Urinary bladder (tissue), 4 donors: ENCODE measurements around the gene DRG2. TPM values are rescaled to one million over a fixed set of nuclear protein-coding genes. Genes with fewer than 3 reads are reported as not detected.

Experiments used
- DNase-seq: peaks from one replicate; pipeline ENCODE4 v3.0.0-alpha.2; 2015; ENCODE audit errors: extremely low spot score
- H3K27ac ChIP-seq: one replicate; pipeline ENCODE4 v1.5.1; 2013; ENCODE audit warnings: low read depth, mild to moderate bottlenecking, moderate library complexity
- H3K36me3 ChIP-seq: one replicate; pipeline ENCODE4 v1.6.1; 2013; ENCODE audit warnings: mild to moderate bottlenecking, moderate library complexity; ENCODE audit not compliant: insufficient read depth
- H3K4me1 ChIP-seq: one replicate; pipeline ENCODE4 v1.6.1; 2013; ENCODE audit warnings: mild to moderate bottlenecking, moderate library complexity; ENCODE audit not compliant: insufficient read depth
- H3K4me3 ChIP-seq: one replicate; pipeline ENCODE4 v1.5.1; 2013; ENCODE audit warnings: low read depth, low read length
- WGBS: extraction: QIAGEN DNeasy Blood & Tissue Kit; methylation state at CpG from one replicate; pipeline ENCODE4 v1.1.7; 2013; 5-methylcytosine and 5-hydroxymethylcytosine counted together
- polyA plus RNA-seq: library from polyadenylated mRNA; stranded (reverse); fragments of 200-250 nt; gene quantifications from one replicate; pipeline ENCODE4 v1.2.3, GENCODE V29; 2013
- total RNA-seq: library from RNA; depleted of rRNA; stranded (reverse); fragments of >200 nt; gene quantifications from one replicate; pipeline ENCODE4 v1.2.3, GENCODE V29; 2014
- donor health status: healthy with polysubstance abuse.
- donor health status: healthy.

DRG2 gene
- total and polyA plus RNA-seq, 2 donors = 20.3 to 35.9 TPM

GRCh38 chr17:18136357-18136756 lies 48.6 kb downstream of the DRG2 start:
- no peaks in the 10 kb centered on the region for H3K36me3 ChIP-seq
- DNase-seq = no peak
- H3K27ac ChIP-seq = no peak overlapping the region
- H3K4me1 ChIP-seq = no peaks in the 10 kb centered on the region
- 81% methylated on average over 19 of the region's 19 CpGs for WGBS
- no peak overlapping the region for H3K4me3 ChIP-seq

- 82% methylated on average over 8 of the region's 8 CpGs for WGBS
- DNase-seq = no peak
- Histone ChIP-seq H3K4me3 (no peak overlapping the region), H3K36me3 (no peaks in the 10 kb centered on the region), H3K4me1 (no peaks in the 10 kb centered on the region), H3K27ac (no peak overlapping the region)
These were observed 50.5 kb downstream of the DRG2 start for GRCh38 chr17:18138065-18138749.

- WGBS = 97% methylated on average over 2 of the region's 2 CpGs
- Histone ChIP-seq H3K4me1 (no peaks in the 10 kb centered on the region), H3K4me3 (no peak overlapping the region), H3K27ac (no peak overlapping the region), H3K36me3 (no peaks in the 10 kb centered on the region)
- DNase-seq = no peak
These were observed 51.3 kb downstream of the DRG2 start for GRCh38 chr17:18139092-18139491.

GRCh38 chr17:18139498-18139897 lies 51.8 kb downstream of the DRG2 start:
- H3K27ac ChIP-seq = no peak overlapping the region
- no peaks in the 10 kb centered on the region for H3K36me3 ChIP-seq
- no peak for DNase-seq
- WGBS = 79% methylated on average over 14 of the region's 14 CpGs
- no peak overlapping the region for H3K4me3 ChIP-seq
- no peaks in the 10 kb centered on the region for H3K4me1 ChIP-seq

- no peak overlapping the region for H3K4me3 ChIP-seq
- H3K36me3 ChIP-seq = no peaks in the 10 kb centered on the region
- WGBS = 60% methylated on average over 3 of the region's 3 CpGs
- no peaks in the 10 kb centered on the region for H3K4me1 ChIP-seq
- DNase-seq = no peak
- H3K27ac ChIP-seq = no peak overlapping the region
These were observed 52.2 kb downstream of the DRG2 start for GRCh38 chr17:18139949-18140348.

- Histone ChIP-seq H3K4me1 (no peaks in the 10 kb centered on the region), H3K36me3 (no peaks in the 10 kb centered on the region), H3K4me3 (no peak overlapping the region), H3K27ac (no peak overlapping the region)
- 91% methylated on average over 3 of the region's 3 CpGs for WGBS
- DNase-seq = no peak
These were observed 52.9 kb downstream of the DRG2 start for GRCh38 chr17:18140648-18141047.

GRCh38 chr17:18141210-18141803 lies 53.6 kb downstream of the DRG2 start:
- H3K4me1 ChIP-seq = no peaks in the 10 kb centered on the region
- no peaks in the 10 kb centered on the region for H3K36me3 ChIP-seq
- no peak overlapping the region for H3K27ac ChIP-seq
- WGBS = 34% methylated on average over 9 of the region's 9 CpGs
- no peak for DNase-seq
- no peak overlapping the region for H3K4me3 ChIP-seq

- DNase-seq = no peak
- WGBS = 92% methylated on average over 3 of the region's 3 CpGs
- Histone ChIP-seq H3K4me3 (no peak overlapping the region), H3K27ac (no peak overlapping the region), H3K36me3 (no peaks in the 10 kb centered on the region), H3K4me1 (no peaks in the 10 kb centered on the region)
These were observed 54.7 kb downstream of the DRG2 start for GRCh38 chr17:18142417-18142816.

- Histone ChIP-seq H3K36me3 (no peaks in the 10 kb centered on the region), H3K27ac (no peak overlapping the region), H3K4me1 (no peaks in the 10 kb centered on the region), H3K4me3 (no peak overlapping the region)
- DNase-seq = no peak
- 60% methylated on average over 18 of the region's 18 CpGs for WGBS
These were observed 55.5 kb downstream of the DRG2 start for GRCh38 chr17:18143044-18143936.

GRCh38 chr17:18144261-18144660 lies 56.5 kb downstream of the DRG2 start:
- 82% methylated on average over 4 of the region's 4 CpGs for WGBS
- H3K4me3 ChIP-seq = no peak overlapping the region
- no peaks in the 10 kb centered on the region for H3K36me3 ChIP-seq
- DNase-seq = no peak
- H3K4me1 ChIP-seq = no peaks in the 10 kb centered on the region
- H3K27ac ChIP-seq = no peak overlapping the region

- no peak for DNase-seq
- no peak overlapping the region for H3K27ac ChIP-seq
- H3K36me3 ChIP-seq = no peaks in the 10 kb centered on the region
- WGBS = 97% methylated on average over 1 of the region's 1 CpG
- H3K4me1 ChIP-seq = no peaks in the 10 kb centered on the region
- no peak overlapping the region for H3K4me3 ChIP-seq
These were observed 57.1 kb downstream of the DRG2 start for GRCh38 chr17:18144855-18145254.

- Histone ChIP-seq H3K4me1 (no peaks in the 10 kb centered on the region), H3K4me3 (no peak overlapping the region), H3K27ac (no peak overlapping the region), H3K36me3 (no peaks in the 10 kb centered on the region)
- DNase-seq = no peak
- WGBS = 82% methylated on average over 13 of the region's 13 CpGs
These were observed 58.1 kb downstream of the DRG2 start for GRCh38 chr17:18145811-18146210.

- Histone ChIP-seq H3K36me3 (no peaks in the 10 kb centered on the region), H3K4me3 (no peak overlapping the region), H3K4me1 (no peaks in the 10 kb centered on the region), H3K27ac (no peak overlapping the region)
- no peak for DNase-seq
- WGBS = 93% methylated on average over 2 of the region's 2 CpGs
These were observed 58.5 kb downstream of the DRG2 start for GRCh38 chr17:18146259-18146658.

- no peak overlapping the region for H3K27ac ChIP-seq
- no peak for DNase-seq
- WGBS = 83% methylated on average over 3 of the region's 3 CpGs
- no peaks in the 10 kb centered on the region for H3K4me1 ChIP-seq
- H3K36me3 ChIP-seq = no peaks in the 10 kb centered on the region
- no peak overlapping the region for H3K4me3 ChIP-seq
These were observed 59.2 kb downstream of the DRG2 start for GRCh38 chr17:18146980-18147379.
